ENCODE results near the gene EIF3B. TPM values are rescaled to one million over a fixed set of nuclear protein-coding genes. Genes with fewer than 3 reads are reported as not detected.

EIF3B gene
- total and polyA plus RNA-seq, 2 experiments from 2014 or later, result 151 to 161 TPM

GRCh38 chr7:2403014-2403717, 48.5 kb downstream of the EIF3B start, which contains the start of gene CHST12:
CHST12 (plus strand) TSS chr7:2403611; CDS start chr7:2432640, 29,029 bp downstream.
- DNase-seq (ENCODE audit: low read depth in 1 of 2, low spot score in 1 of 2), result peak; percentile 96 to 97
- H3K4me1 ChIP-seq (ENCODE audit: low read depth), result peaks cover 11% of the 10 kb centered on the region
- no peak for TF ChIP-seq CTCF (IDR thresholded peaks at IDR 0.05; ENCODE audit: low read depth, low read length)
- no peaks in the 10 kb centered on the region for H3K27me3 ChIP-seq
- peak within 1 kb of the TSS; percentile 33 for H3K27ac ChIP-seq
- H3K9me3 ChIP-seq (ENCODE audit: low read depth), result no peaks in the 10 kb centered on the region
- no peaks in the 10 kb centered on the region for H3K36me3 ChIP-seq
- peak within 1 kb of the TSS; percentile 88 for H3K4me3 ChIP-seq

- Histone ChIP-seq H3K27ac (no peak overlapping the region), H3K4me3 (peak overlapping the region; percentile 88), H3K36me3 (no peaks in the 10 kb centered on the region), H3K4me1 (ENCODE audit: low read depth) (peaks cover 14% of the 10 kb centered on the region), H3K9me3 (ENCODE audit: low read depth) (no peaks in the 10 kb centered on the region), H3K27me3 (no peaks in the 10 kb centered on the region)
- peak; percentile 39 to 66 for DNase-seq (ENCODE audit: low read depth in 1 of 2, low spot score in 1 of 2)
- peak; percentile 25 for TF ChIP-seq CTCF (IDR thresholded peaks at IDR 0.05; ENCODE audit: low read depth, low read length)
Measured at GRCh38 chr7:2403718-2404648, 49.4 kb downstream of the EIF3B start.

- H3K9me3 ChIP-seq (ENCODE audit: low read depth), result no peaks in the 10 kb centered on the region
- H3K27ac ChIP-seq, result no peak overlapping the region
- no peaks in the 10 kb centered on the region for H3K36me3 ChIP-seq
- peak overlapping the region; percentile 88 for H3K4me3 ChIP-seq
- no peak for DNase-seq (ENCODE audit: low read depth in 1 of 2, low spot score in 1 of 2)
- no peak for TF ChIP-seq CTCF (IDR thresholded peaks at IDR 0.05; ENCODE audit: low read depth, low read length)
- H3K27me3 ChIP-seq, result no peaks in the 10 kb centered on the region
- H3K4me1 ChIP-seq (ENCODE audit: low read depth), result peaks cover 13% of the 10 kb centered on the region
Measured at GRCh38 chr7:2404714-2405119, 50.1 kb downstream of the EIF3B start.

- Histone ChIP-seq H3K4me1 (ENCODE audit: low read depth) (peaks cover 10% of the 10 kb centered on the region), H3K36me3 (no peaks in the 10 kb centered on the region), H3K9me3 (ENCODE audit: low read depth) (no peaks in the 10 kb centered on the region), H3K4me3 (no peak overlapping the region), H3K27ac (no peak overlapping the region), H3K27me3 (no peaks in the 10 kb centered on the region)
- no peak for TF ChIP-seq CTCF (IDR thresholded peaks at IDR 0.05; ENCODE audit: low read depth, low read length)
- DNase-seq (ENCODE audit: low read depth in 1 of 2, low spot score in 1 of 2), result no peak
Measured at GRCh38 chr7:2405201-2405600, 50.6 kb downstream of the EIF3B start.

- TF ChIP-seq CTCF (IDR thresholded peaks at IDR 0.05; ENCODE audit: low read depth, low read length), result no peak
- Histone ChIP-seq H3K4me1 (ENCODE audit: low read depth) (peaks cover 7% of the 10 kb centered on the region), H3K9me3 (ENCODE audit: low read depth) (no peaks in the 10 kb centered on the region), H3K36me3 (no peaks in the 10 kb centered on the region), H3K4me3 (no peak overlapping the region), H3K27ac (no peak overlapping the region), H3K27me3 (no peaks in the 10 kb centered on the region)
- DNase-seq (ENCODE audit: low read depth in 1 of 2, low spot score in 1 of 2), result no peak
Measured at GRCh38 chr7:2405601-2406345, 51.1 kb downstream of the EIF3B start.

Data from cardiac muscle cell (in vitro differentiated cells and primary cell).